Measurements from ENCODE around the gene IQCN. TPM values are rescaled to one million over a fixed set of nuclear protein-coding genes. Genes with fewer than 3 reads are reported as not detected.

The IQCN gene
- total and polyA plus RNA-seq, 2 experiments from 2014 or later = 0.35 TPM; not detected in 1

DNA sequence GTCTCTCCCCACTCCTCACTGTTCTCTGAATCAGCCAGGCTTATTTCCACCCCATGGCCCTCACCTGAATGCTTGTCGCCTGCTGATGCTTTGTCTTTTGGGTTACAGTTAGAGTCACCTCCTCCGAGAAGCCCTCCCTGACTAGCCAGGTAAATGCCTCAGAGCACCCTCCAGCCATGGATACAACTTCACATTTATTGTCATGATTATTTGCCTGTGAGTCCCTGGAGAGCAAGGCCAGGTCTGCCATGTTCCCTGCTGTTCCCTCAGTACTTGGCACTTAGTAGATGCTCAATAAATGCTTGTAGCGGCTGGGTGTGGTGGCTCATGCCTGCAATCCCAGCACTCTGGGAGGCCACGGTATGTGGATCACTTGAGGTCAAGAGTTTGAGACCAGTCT is 44.3 kb downstream of the IQCN start:
- Histone ChIP-seq H3K4me2 (no peak overlapping the region), H3K36me3 (ENCODE audit: insufficient read depth) (no peaks in the 10 kb centered on the region), H2AFZ (no peak overlapping the region), H3K27me3 (ENCODE audit: insufficient read depth) (peaks cover 25% of the 10 kb centered on the region), H3K9me2 (ENCODE audit: insufficient read depth) (no peaks in the 10 kb centered on the region), H3K4me3 (no peak overlapping the region), H3K4me1 (ENCODE audit: insufficient read depth) (peaks cover 29% of the 10 kb centered on the region), H3K27ac (ENCODE audit: low read depth) (no peak overlapping the region), H4K20me1 (replicated peaks; ENCODE audit: insufficient read depth) (no peaks in the 10 kb centered on the region), H3F3A (replicated peaks; ENCODE audit: low read depth) (peaks cover 49% of the 10 kb centered on the region), H3K79me2 (replicated peaks; ENCODE audit: insufficient read depth) (no peaks in the 10 kb centered on the region)
- ATAC-seq (no peak), DNase-seq (ENCODE audit: low spot score) (no peak)
- TF ChIP-seq, protein P1, sequence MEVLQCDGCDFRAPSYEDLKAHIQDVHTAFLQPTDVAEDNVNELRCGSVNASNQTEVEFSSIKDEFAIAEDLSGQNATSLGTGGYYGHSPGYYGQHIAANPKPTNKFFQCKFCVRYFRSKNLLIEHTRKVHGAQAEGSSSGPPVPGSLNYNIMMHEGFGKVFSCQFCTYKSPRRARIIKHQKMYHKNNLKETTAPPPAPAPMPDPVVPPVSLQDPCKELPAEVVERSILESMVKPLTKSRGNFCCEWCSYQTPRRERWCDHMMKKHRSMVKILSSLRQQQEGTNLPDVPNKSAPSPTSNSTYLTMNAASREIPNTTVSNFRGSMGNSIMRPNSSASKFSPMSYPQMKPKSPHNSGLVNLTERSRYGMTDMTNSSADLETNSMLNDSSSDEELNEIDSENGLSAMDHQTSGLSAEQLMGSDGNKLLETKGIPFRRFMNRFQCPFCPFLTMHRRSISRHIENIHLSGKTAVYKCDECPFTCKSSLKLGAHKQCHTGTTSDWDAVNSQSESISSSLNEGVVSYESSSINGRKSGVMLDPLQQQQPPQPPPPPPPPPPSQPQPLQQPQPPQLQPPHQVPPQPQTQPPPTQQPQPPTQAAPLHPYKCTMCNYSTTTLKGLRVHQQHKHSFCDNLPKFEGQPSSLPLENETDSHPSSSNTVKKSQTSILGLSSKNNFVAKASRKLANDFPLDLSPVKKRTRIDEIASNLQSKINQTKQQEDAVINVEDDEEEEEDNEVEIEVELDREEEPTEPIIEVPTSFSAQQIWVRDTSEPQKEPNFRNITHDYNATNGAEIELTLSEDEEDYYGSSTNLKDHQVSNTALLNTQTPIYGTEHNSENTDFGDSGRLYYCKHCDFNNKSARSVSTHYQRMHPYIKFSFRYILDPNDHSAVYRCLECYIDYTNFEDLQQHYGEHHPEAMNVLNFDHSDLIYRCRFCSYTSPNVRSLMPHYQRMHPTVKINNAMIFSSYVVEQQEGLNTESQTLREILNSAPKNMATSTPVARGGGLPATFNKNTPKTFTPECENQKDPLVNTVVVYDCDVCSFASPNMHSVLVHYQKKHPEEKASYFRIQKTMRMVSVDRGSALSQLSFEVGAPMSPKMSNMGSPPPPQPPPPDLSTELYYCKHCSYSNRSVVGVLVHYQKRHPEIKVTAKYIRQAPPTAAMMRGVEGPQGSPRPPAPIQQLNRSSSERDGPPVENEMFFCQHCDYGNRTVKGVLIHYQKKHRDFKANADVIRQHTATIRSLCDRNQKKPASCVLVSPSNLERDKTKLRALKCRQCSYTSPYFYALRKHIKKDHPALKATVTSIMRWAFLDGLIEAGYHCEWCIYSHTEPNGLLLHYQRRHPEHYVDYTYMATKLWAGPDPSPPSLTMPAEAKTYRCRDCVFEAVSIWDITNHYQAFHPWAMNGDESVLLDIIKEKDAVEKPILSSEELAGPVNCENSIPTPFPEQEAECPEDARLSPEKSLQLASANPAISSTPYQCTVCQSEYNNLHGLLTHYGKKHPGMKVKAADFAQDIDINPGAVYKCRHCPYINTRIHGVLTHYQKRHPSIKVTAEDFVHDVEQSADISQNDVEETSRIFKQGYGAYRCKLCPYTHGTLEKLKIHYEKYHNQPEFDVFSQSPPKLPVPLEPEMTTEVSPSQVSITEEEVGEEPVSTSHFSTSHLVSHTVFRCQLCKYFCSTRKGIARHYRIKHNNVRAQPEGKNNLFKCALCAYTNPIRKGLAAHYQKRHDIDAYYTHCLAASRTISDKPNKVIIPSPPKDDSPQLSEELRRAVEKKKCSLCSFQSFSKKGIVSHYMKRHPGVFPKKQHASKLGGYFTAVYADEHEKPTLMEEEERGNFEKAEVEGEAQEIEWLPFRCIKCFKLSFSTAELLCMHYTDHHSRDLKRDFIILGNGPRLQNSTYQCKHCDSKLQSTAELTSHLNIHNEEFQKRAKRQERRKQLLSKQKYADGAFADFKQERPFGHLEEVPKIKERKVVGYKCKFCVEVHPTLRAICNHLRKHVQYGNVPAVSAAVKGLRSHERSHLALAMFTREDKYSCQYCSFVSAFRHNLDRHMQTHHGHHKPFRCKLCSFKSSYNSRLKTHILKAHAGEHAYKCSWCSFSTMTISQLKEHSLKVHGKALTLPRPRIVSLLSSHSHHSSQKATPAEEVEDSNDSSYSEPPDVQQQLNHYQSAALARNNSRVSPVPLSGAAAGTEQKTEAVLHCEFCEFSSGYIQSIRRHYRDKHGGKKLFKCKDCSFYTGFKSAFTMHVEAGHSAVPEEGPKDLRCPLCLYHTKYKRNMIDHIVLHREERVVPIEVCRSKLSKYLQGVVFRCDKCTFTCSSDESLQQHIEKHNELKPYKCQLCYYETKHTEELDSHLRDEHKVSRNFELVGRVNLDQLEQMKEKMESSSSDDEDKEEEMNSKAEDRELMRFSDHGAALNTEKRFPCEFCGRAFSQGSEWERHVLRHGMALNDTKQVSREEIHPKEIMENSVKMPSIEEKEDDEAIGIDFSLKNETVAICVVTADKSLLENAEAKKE (CRISPR knock-in tag; IDR thresholded peaks at IDR 0.05) = no peak
- TF ChIP-seq JUNB (IDR thresholded peaks at IDR 0.05; ENCODE audit: unreplicated experiment) (no peak), STAT1 (IDR thresholded peaks at IDR 0.05; ENCODE audit: unreplicated experiment) (no peak), ZNF331 (CRISPR knock-in tag; IDR thresholded peaks at IDR 0.05; ENCODE audit: low read depth) (no peak), EZH2phosphoT487 (IDR thresholded peaks at IDR 0.05; ENCODE audit: unreplicated experiment) (no peak), EZH2 (IDR thresholded peaks at IDR 0.05; ENCODE audit: low read depth, unreplicated experiment) (no peak), NANOG (IDR thresholded peaks at IDR 0.05; ENCODE audit: borderline replicate concordance) (no peak), CREB1 (CRISPR knock-in tag; IDR thresholded peaks at IDR 0.05; ENCODE audit: low read depth) (no peak), ZNF114 (CRISPR knock-in tag; IDR thresholded peaks at IDR 0.05) (no peak)
- TF ChIP-seq, protein P2, sequence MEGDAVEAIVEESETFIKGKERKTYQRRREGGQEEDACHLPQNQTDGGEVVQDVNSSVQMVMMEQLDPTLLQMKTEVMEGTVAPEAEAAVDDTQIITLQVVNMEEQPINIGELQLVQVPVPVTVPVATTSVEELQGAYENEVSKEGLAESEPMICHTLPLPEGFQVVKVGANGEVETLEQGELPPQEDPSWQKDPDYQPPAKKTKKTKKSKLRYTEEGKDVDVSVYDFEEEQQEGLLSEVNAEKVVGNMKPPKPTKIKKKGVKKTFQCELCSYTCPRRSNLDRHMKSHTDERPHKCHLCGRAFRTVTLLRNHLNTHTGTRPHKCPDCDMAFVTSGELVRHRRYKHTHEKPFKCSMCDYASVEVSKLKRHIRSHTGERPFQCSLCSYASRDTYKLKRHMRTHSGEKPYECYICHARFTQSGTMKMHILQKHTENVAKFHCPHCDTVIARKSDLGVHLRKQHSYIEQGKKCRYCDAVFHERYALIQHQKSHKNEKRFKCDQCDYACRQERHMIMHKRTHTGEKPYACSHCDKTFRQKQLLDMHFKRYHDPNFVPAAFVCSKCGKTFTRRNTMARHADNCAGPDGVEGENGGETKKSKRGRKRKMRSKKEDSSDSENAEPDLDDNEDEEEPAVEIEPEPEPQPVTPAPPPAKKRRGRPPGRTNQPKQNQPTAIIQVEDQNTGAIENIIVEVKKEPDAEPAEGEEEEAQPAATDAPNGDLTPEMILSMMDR (conservative IDR thresholded peaks at IDR 0.05; ENCODE audit: low read depth in 2 of 2) = no peak
- TF ChIP-seq, protein P3, sequence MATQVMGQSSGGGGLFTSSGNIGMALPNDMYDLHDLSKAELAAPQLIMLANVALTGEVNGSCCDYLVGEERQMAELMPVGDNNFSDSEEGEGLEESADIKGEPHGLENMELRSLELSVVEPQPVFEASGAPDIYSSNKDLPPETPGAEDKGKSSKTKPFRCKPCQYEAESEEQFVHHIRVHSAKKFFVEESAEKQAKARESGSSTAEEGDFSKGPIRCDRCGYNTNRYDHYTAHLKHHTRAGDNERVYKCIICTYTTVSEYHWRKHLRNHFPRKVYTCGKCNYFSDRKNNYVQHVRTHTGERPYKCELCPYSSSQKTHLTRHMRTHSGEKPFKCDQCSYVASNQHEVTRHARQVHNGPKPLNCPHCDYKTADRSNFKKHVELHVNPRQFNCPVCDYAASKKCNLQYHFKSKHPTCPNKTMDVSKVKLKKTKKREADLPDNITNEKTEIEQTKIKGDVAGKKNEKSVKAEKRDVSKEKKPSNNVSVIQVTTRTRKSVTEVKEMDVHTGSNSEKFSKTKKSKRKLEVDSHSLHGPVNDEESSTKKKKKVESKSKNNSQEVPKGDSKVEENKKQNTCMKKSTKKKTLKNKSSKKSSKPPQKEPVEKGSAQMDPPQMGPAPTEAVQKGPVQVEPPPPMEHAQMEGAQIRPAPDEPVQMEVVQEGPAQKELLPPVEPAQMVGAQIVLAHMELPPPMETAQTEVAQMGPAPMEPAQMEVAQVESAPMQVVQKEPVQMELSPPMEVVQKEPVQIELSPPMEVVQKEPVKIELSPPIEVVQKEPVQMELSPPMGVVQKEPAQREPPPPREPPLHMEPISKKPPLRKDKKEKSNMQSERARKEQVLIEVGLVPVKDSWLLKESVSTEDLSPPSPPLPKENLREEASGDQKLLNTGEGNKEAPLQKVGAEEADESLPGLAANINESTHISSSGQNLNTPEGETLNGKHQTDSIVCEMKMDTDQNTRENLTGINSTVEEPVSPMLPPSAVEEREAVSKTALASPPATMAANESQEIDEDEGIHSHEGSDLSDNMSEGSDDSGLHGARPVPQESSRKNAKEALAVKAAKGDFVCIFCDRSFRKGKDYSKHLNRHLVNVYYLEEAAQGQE (IDR thresholded peaks at IDR 0.05; ENCODE audit: unreplicated experiment) = no peak
- Mint-ChIP-seq H3K4me1 (peaks cover 47% of the 10 kb centered on the region), H3K4me3 (no peak overlapping the region), H3K9me3 (no peaks in the 10 kb centered on the region; the same call in 1 of the 3 replicates), H3K36me3 (ENCODE audit: low read depth) (no peaks in the 10 kb centered on the region; the same call in 1 of the 3 replicates), H3K27ac (no peak overlapping the region), H3K27me3 (ENCODE audit: insufficient read depth, low read depth, poor library complexity) (peaks cover 43% of the 10 kb centered on the region)
